Right lobe of liver (tissue), 4 donors: ENCODE measurements around the gene ALK.

Experiments
- CTCF ChIP-seq, 4 donors: fragments of 200-600 bp in 3 of 4; fragments of 450-650 bp in 1 of 4; IDR thresholded peaks; one replicate each; pipeline versions ENCODE4 v1.5.1 to v1.8.0; 2016 to 2022; ENCODE audit warnings: antibody characterized with exemption in 4 of 4, mild to moderate bottlenecking in 2 of 4
- POLR2A ChIP-seq: fragments of 450-650 bp; IDR thresholded peaks from one replicate; pipeline ENCODE4 v1.6.1; 2017; ENCODE audit warnings: antibody characterized with exemption, mild to moderate bottlenecking
- donor health status: DM: no; HTN: no; CAD: no.
- donor health status: DM: no; HTN: no; CAD: no.
- donor health status: DM: no; HTN: yes; CAD: no.

GRCh38 chr2:29323961-29324360, 597.4 kb downstream of the ALK start:
- TF ChIP-seq CTCF (IDR thresholded peaks at IDR 0.05): no peak
- TF ChIP-seq POLR2A: no peak
